IMR-90 (cell line): ENCODE measurements around the gene JSRP1.

Source experiments
- BHLHE40 ChIP-seq: fragments of 150-350 bp; IDR thresholded peaks from 2 replicates; pipeline ENCODE4 v1.6.1; 2016; ENCODE audit warnings: mild to moderate bottlenecking, low read depth, low read length
- CEBPB ChIP-seq: IDR thresholded peaks from 2 replicates; pipeline ENCODE4 v1.6.1; 2012; ENCODE audit warnings: low read depth, low read length, improper control_type of control experiment
- CTCF ChIP-seq: conservative IDR thresholded peaks from 2 replicates; pipeline ENCODE4 v1.5.1; 2012; ENCODE audit warnings: mild to moderate bottlenecking, low read depth, low read length, improper control_type of control experiment
- FOS ChIP-seq: fragments of 150-350 bp; IDR thresholded peaks from 2 replicates; pipeline ENCODE4 v1.6.1; 2016; ENCODE audit warnings: low read depth, low read length
- MAFK ChIP-seq: IDR thresholded peaks from 2 replicates; pipeline ENCODE4 v1.6.1; 2012; ENCODE audit warnings: low read depth, low read length, improper control_type of control experiment
- MAZ ChIP-seq: IDR thresholded peaks from 2 replicates; pipeline ENCODE4 v1.6.1; 2012; ENCODE audit warnings: low read depth, mild to moderate bottlenecking, low read length, improper control_type of control experiment, moderate library complexity, borderline replicate concordance
- MXI1 ChIP-seq: IDR thresholded peaks from 2 replicates; pipeline ENCODE4 v1.6.1; 2012; ENCODE audit warnings: low read depth, mild to moderate bottlenecking, low read length, moderate library complexity, borderline replicate concordance
- POLR2A ChIP-seq: IDR thresholded peaks from 2 replicates; pipeline ENCODE4 v1.6.1; 2012; ENCODE audit warnings: mild to moderate bottlenecking, low read depth, low read length
- RAD21 ChIP-seq: IDR thresholded peaks from 2 replicates; pipeline ENCODE4 v1.6.1; 2012; ENCODE audit warnings: low read length, improper control_type of control experiment
- RFX5 ChIP-seq: IDR thresholded peaks from 2 replicates; pipeline ENCODE4 v1.8.0; 2012; ENCODE audit warnings: low read depth, mild to moderate bottlenecking, low read length, moderate library complexity
- SMC3 ChIP-seq: fragments of 150-350 bp; IDR thresholded peaks from 2 replicates; pipeline ENCODE4 v1.6.1; 2016; ENCODE audit warnings: low read depth, mild to moderate bottlenecking, antibody characterized with exemption, low read length, moderate library complexity
- USF2 ChIP-seq: fragments of 150-350 bp; IDR thresholded peaks from 2 replicates; pipeline ENCODE4 v1.6.1; 2017; ENCODE audit warnings: mild to moderate bottlenecking, antibody characterized with exemption, low read length, low read depth

GRCh38 chr19:2223959-2224358 is 32.3 kb downstream of the JSRP1 start:
- no peak for TF ChIP-seq CTCF
- TF ChIP-seq RAD21 = no peak
- TF ChIP-seq POLR2A = no peak
- TF ChIP-seq MXI1 = no peak
- TF ChIP-seq MAZ = no peak
- no peak for TF ChIP-seq USF2
- no peak for TF ChIP-seq RFX5
- no peak for TF ChIP-seq SMC3
- TF ChIP-seq BHLHE40 = no peak
- no peak for TF ChIP-seq FOS
- no peak for TF ChIP-seq MAFK
- TF ChIP-seq CEBPB = no peak
